HepG2 (cell line): ENCODE data around the gene CYSRT1. TPM values are rescaled to one million over a fixed set of nuclear protein-coding genes. Genes with fewer than 3 reads are reported as not detected.
A peak's percentile ranks its signal among the peaks of the same experiment; 100 is the strongest.

Experiments used
- BCL6 ChIP-seq: IDR thresholded peaks from 2 replicates; pipeline ENCODE4 v1.6.1; 2016; ENCODE audit warnings: missing genetic modification reagents, missing compliant biosample characterization
- CBX1 ChIP-seq: IDR thresholded peaks from one replicate; pipeline ENCODE4 v1.6.1; 2016; ENCODE audit warnings: antibody characterized with exemption, low read depth
- JUNB ChIP-seq: sonication (generic); formaldehyde crosslinking; IDR thresholded peaks from 2 replicates; pipeline ENCODE4 v1.8.0; 2022; ENCODE audit warnings: missing genetic modification reagents, mild to moderate bottlenecking, borderline replicate concordance
- PHF21A ChIP-seq: sonication (generic); formaldehyde crosslinking; IDR thresholded peaks from 2 replicates; pipeline ENCODE4 v1.5.0; 2020; ENCODE audit warnings: mild to moderate bottlenecking, missing genetic modification reagents
- PTBP1 ChIP-seq: fragments of 200-400 bp; formaldehyde crosslinking; IDR thresholded peaks from 2 replicates; pipeline ENCODE4 v1.6.1; 2018; ENCODE audit warnings: low read length, low read depth; ENCODE audit not compliant: poor library complexity, severe bottlenecking
- TEAD2 ChIP-seq: sonication (generic); formaldehyde crosslinking; IDR thresholded peaks from 2 replicates; pipeline ENCODE4 v1.9.0; 2021; ENCODE audit warnings: missing genetic modification reagents
- TMF1 ChIP-seq: sonication (generic); formaldehyde crosslinking; IDR thresholded peaks from 2 replicates; pipeline ENCODE4 v1.8.1; 2022; ENCODE audit warnings: low read depth, missing genetic modification reagents
- ZC3H4 ChIP-seq: sonication (generic); formaldehyde crosslinking; IDR thresholded peaks from 2 replicates; pipeline ENCODE4 v1.4.0; 2020; ENCODE audit warnings: missing genetic modification reagents, borderline replicate concordance
- ZNF530 ChIP-seq: sonication (generic); formaldehyde crosslinking; IDR thresholded peaks from 2 replicates; pipeline ENCODE4 v1.5.0; 2020; ENCODE audit warnings: low read depth, mild to moderate bottlenecking, missing genetic modification reagents
- ZNF788 ChIP-seq: sonication (generic); formaldehyde crosslinking; IDR thresholded peaks from 2 replicates; pipeline ENCODE4 v1.5.0; 2020; ENCODE audit warnings: mild to moderate bottlenecking, missing genetic modification reagents, borderline replicate concordance
- polyA plus RNA-seq, 8 experiments: library from polyadenylated mRNA; depleted of rRNA in 3 of 8; stranded (reverse) in 7 of 8; unstranded in 1 of 8; fragments of >200 nt; fragmentation: Illumina TruSeq in 4 of 8; extraction: Trizol in 4 of 8; gene quantifications; 2 replicates each; pipeline versions ENCODE4 v1.2.1 to v1.2.3, GENCODE V29; 2011 to 2016; ENCODE audit warnings: low read depth in 4 of 8, missing spikeins in 1 of 8, mixed read lengths in 1 of 8; ENCODE audit not compliant: insufficient read depth in 1 of 8
- total RNA-seq, 5 experiments: library from RNA; depleted of rRNA; stranded (reverse); fragments of >200 nt; fragmentation: Illumina TruSeq; extraction: Trizol; gene quantifications; 2 replicates each; pipeline ENCODE4 v1.2.3, GENCODE V29; 2016; ENCODE audit warnings: low read depth in 1 of 5
- TF ChIP-seq, protein P1 (sequence below): fragments of 450-650 bp; IDR thresholded peaks from 2 replicates; pipeline ENCODE4 v1.6.1; 2017; ENCODE audit warnings: mild to moderate bottlenecking
- TF ChIP-seq, protein P2 (sequence below): sonication (generic); formaldehyde crosslinking; IDR thresholded peaks from 2 replicates; pipeline ENCODE4 v1.4.0; 2020; ENCODE audit warnings: missing genetic modification reagents
- TF ChIP-seq, protein P3 (sequence below): sonication (generic); formaldehyde crosslinking; IDR thresholded peaks from 2 replicates; pipeline ENCODE4 v1.4.0; 2020; ENCODE audit warnings: missing genetic modification reagents, borderline replicate concordance
- TF ChIP-seq, protein P4 (sequence below): sonication (generic); formaldehyde crosslinking; IDR thresholded peaks from 2 replicates; pipeline ENCODE4 v1.5.1; 2020; ENCODE audit warnings: mild to moderate bottlenecking, missing genetic modification reagents, moderate library complexity

CYSRT1 gene
- total and polyA plus RNA-seq, 2 of the 13 experiments (the other 11 are each of a cell fraction or from before 2014, with no cell fraction given): 1.5 to 2.1 TPM

DNA sequence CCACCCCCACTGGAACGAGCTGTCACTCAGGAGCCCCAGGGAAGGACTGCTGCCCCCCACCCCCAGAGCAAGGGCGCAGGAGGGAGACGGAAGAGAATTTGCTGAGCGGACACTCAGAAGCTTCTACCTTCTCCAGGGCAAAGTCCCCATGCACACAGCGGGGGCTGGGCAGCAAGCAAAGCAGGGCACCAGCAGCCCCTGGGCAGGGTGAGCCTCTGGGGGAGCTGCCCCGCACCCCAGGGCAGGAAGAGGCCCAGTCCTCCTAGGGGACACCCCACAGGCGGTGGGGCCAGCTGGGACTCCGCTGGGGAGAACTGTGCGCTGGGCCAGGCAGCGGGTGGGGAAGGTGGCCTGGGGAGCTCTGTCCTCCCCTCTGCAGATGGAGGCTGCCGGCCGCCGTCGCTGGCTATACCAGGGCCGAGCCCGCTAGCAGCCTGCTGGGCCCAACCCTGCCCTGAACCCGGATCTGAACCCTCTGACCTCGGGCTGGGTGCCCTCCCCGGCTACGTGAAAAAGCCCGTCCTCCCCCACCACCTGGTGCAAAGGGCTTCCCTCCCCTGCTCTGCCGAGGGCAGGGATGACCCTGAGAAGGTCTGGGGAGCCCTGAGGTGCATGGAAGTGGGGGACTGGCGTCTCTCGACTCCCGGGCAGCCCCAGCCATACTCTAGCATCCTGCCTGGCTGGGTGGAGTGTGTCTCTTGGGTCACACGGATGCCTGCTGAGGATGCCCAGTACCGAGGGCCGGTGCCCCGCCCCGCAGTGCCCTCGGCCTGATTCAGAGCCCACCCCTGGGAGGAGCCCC, 5.1 kb downstream of the CYSRT1 start (continued):
- TF ChIP-seq, protein P1, sequence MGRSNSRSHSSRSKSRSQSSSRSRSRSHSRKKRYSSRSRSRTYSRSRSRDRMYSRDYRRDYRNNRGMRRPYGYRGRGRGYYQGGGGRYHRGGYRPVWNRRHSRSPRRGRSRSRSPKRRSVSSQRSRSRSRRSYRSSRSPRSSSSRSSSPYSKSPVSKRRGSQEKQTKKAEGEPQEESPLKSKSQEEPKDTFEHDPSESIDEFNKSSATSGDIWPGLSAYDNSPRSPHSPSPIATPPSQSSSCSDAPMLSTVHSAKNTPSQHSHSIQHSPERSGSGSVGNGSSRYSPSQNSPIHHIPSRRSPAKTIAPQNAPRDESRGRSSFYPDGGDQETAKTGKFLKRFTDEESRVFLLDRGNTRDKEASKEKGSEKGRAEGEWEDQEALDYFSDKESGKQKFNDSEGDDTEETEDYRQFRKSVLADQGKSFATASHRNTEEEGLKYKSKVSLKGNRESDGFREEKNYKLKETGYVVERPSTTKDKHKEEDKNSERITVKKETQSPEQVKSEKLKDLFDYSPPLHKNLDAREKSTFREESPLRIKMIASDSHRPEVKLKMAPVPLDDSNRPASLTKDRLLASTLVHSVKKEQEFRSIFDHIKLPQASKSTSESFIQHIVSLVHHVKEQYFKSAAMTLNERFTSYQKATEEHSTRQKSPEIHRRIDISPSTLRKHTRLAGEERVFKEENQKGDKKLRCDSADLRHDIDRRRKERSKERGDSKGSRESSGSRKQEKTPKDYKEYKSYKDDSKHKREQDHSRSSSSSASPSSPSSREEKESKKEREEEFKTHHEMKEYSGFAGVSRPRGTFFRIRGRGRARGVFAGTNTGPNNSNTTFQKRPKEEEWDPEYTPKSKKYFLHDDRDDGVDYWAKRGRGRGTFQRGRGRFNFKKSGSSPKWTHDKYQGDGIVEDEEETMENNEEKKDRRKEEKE: no peak
- no peak for TF ChIP-seq PTBP1
- TF ChIP-seq, protein P2, sequence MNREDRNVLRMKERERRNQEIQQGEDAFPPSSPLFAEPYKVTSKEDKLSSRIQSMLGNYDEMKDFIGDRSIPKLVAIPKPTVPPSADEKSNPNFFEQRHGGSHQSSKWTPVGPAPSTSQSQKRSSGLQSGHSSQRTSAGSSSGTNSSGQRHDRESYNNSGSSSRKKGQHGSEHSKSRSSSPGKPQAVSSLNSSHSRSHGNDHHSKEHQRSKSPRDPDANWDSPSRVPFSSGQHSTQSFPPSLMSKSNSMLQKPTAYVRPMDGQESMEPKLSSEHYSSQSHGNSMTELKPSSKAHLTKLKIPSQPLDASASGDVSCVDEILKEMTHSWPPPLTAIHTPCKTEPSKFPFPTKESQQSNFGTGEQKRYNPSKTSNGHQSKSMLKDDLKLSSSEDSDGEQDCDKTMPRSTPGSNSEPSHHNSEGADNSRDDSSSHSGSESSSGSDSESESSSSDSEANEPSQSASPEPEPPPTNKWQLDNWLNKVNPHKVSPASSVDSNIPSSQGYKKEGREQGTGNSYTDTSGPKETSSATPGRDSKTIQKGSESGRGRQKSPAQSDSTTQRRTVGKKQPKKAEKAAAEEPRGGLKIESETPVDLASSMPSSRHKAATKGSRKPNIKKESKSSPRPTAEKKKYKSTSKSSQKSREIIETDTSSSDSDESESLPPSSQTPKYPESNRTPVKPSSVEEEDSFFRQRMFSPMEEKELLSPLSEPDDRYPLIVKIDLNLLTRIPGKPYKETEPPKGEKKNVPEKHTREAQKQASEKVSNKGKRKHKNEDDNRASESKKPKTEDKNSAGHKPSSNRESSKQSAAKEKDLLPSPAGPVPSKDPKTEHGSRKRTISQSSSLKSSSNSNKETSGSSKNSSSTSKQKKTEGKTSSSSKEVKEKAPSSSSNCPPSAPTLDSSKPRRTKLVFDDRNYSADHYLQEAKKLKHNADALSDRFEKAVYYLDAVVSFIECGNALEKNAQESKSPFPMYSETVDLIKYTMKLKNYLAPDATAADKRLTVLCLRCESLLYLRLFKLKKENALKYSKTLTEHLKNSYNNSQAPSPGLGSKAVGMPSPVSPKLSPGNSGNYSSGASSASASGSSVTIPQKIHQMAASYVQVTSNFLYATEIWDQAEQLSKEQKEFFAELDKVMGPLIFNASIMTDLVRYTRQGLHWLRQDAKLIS (CRISPR knock-in tag): no peak
- no peak for TF ChIP-seq ZNF530
- TF ChIP-seq ZC3H4 (CRISPR knock-in tag): no peak
- TF ChIP-seq, protein P3, sequence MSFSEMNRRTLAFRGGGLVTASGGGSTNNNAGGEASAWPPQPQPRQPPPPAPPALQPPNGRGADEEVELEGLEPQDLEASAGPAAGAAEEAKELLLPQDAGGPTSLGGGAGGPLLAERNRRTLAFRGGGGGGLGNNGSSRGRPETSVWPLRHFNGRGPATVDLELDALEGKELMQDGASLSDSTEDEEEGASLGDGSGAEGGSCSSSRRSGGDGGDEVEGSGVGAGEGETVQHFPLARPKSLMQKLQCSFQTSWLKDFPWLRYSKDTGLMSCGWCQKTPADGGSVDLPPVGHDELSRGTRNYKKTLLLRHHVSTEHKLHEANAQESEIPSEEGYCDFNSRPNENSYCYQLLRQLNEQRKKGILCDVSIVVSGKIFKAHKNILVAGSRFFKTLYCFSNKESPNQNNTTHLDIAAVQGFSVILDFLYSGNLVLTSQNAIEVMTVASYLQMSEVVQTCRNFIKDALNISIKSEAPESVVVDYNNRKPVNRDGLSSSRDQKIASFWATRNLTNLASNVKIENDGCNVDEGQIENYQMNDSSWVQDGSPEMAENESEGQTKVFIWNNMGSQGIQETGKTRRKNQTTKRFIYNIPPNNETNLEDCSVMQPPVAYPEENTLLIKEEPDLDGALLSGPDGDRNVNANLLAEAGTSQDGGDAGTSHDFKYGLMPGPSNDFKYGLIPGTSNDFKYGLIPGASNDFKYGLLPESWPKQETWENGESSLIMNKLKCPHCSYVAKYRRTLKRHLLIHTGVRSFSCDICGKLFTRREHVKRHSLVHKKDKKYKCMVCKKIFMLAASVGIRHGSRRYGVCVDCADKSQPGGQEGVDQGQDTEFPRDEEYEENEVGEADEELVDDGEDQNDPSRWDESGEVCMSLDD (CRISPR knock-in tag): peak; percentile 87
- no peak for TF ChIP-seq ZNF788 (CRISPR knock-in tag)
- no peak for TF ChIP-seq JUNB (CRISPR knock-in tag)
- TF ChIP-seq TEAD2 (CRISPR knock-in tag): no peak
- TF ChIP-seq TMF1 (CRISPR knock-in tag): no peak
- peak; percentile 83 for TF ChIP-seq PHF21A (CRISPR knock-in tag)
- TF ChIP-seq, protein P4, sequence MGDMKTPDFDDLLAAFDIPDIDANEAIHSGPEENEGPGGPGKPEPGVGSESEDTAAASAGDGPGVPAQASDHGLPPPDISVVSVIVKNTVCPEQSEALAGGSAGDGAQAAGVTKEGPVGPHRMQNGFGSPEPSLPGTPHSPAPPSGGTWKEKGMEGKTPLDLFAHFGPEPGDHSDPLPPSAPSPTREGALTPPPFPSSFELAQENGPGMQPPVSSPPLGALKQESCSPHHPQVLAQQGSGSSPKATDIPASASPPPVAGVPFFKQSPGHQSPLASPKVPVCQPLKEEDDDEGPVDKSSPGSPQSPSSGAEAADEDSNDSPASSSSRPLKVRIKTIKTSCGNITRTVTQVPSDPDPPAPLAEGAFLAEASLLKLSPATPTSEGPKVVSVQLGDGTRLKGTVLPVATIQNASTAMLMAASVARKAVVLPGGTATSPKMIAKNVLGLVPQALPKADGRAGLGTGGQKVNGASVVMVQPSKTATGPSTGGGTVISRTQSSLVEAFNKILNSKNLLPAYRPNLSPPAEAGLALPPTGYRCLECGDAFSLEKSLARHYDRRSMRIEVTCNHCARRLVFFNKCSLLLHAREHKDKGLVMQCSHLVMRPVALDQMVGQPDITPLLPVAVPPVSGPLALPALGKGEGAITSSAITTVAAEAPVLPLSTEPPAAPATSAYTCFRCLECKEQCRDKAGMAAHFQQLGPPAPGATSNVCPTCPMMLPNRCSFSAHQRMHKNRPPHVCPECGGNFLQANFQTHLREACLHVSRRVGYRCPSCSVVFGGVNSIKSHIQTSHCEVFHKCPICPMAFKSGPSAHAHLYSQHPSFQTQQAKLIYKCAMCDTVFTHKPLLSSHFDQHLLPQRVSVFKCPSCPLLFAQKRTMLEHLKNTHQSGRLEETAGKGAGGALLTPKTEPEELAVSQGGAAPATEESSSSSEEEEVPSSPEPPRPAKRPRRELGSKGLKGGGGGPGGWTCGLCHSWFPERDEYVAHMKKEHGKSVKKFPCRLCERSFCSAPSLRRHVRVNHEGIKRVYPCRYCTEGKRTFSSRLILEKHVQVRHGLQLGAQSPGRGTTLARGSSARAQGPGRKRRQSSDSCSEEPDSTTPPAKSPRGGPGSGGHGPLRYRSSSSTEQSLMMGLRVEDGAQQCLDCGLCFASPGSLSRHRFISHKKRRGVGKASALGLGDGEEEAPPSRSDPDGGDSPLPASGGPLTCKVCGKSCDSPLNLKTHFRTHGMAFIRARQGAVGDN (CRISPR knock-in tag): peak; percentile 92
- TF ChIP-seq CBX1: no peak
- peak; percentile 49 for TF ChIP-seq BCL6
